ENCODE measurements around the gene SAMD4B.

DNA sequence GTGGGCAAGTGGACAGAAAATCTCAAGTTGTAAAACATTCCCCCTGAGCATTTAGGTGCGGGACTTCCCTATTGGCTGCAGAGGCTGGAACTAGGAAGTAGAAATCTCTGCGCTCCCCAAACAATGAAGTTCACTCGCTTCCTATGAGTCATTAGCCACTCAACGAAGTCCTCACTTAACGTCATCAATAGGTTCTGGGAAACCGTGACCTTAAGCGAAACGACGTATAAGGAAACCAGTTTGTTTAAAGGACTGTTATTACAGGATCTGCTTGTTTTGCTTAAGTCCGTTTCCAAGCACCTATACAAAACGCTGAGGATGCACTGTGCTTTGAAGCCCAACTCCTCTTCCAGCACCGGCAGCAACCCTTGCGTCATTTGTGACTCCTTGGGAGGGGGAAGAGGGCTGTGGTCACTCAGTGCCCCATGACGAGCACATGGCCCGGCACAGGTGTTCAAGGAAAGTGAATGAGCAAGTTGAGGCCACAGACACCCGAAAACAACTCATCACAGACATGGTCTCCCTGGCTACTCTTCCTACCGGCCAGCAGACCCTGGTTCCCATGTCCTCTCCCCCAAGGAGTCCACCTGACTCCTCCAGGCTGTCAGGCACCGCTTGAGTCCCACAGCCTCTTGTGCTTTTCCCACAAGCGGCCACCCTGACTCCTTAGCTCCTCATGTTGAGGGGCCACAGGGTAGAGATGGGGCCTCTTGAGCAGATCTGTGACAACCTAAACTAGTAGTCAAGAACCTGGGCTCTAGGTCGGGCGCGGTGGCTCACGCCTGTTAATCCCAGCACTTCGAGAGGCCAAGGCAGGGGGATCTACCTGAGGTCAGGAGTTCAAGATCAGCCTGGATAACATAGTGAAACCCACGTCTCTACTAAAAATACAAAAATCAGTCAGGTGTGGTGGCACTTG, 88.7 kb downstream of the SAMD4B start:
- TF ChIP-seq, protein P1, sequence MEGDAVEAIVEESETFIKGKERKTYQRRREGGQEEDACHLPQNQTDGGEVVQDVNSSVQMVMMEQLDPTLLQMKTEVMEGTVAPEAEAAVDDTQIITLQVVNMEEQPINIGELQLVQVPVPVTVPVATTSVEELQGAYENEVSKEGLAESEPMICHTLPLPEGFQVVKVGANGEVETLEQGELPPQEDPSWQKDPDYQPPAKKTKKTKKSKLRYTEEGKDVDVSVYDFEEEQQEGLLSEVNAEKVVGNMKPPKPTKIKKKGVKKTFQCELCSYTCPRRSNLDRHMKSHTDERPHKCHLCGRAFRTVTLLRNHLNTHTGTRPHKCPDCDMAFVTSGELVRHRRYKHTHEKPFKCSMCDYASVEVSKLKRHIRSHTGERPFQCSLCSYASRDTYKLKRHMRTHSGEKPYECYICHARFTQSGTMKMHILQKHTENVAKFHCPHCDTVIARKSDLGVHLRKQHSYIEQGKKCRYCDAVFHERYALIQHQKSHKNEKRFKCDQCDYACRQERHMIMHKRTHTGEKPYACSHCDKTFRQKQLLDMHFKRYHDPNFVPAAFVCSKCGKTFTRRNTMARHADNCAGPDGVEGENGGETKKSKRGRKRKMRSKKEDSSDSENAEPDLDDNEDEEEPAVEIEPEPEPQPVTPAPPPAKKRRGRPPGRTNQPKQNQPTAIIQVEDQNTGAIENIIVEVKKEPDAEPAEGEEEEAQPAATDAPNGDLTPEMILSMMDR (IDR thresholded peaks at IDR 0.05; ENCODE audit: poor library complexity), result no peak
- TF ChIP-seq EZH2 (IDR thresholded peaks at IDR 0.05; ENCODE audit: borderline replicate concordance), result no peak

Data from hepatocyte (in vitro differentiated cells).